Osteoblast (primary cell): ENCODE results near the gene SHANK3. TPM values are rescaled to one million over a fixed set of nuclear protein-coding genes. Genes with fewer than 3 reads are reported as not detected.

Experiments used
- DNase-seq: peaks from one replicate; pipeline ENCODE4 v3.0.0; 2011; ENCODE audit warnings: low spot score, mixed read lengths; ENCODE audit not compliant: insufficient read length; ENCODE audit errors: missing footprints
- H2AFZ ChIP-seq: 2 replicates; pipeline ENCODE4 v1.6.0; 2011; ENCODE audit warnings: mild to moderate bottlenecking, low read length
- H3K27ac ChIP-seq: 2 replicates; pipeline ENCODE4 v1.5.1; 2011; ENCODE audit warnings: mild to moderate bottlenecking, low read depth, low read length, moderate library complexity
- H3K27me3 ChIP-seq: 2 replicates; pipeline ENCODE4 v1.6.0; 2012; ENCODE audit warnings: mild to moderate bottlenecking, control low read depth, inconsistent platforms, low read length, moderate library complexity; ENCODE audit not compliant: insufficient read depth
- H3K36me3 ChIP-seq: 2 replicates; pipeline ENCODE4 v1.5.1; 2011; ENCODE audit warnings: mild to moderate bottlenecking, low read length, control low read depth, moderate library complexity; ENCODE audit not compliant: insufficient read depth
- H3K4me1 ChIP-seq: 2 replicates; pipeline ENCODE4 v1.5.1; 2011; ENCODE audit warnings: mild to moderate bottlenecking, low read length, control low read depth, moderate library complexity; ENCODE audit not compliant: insufficient read depth
- H3K4me2 ChIP-seq: 2 replicates; pipeline ENCODE4 v1.6.0; 2011; ENCODE audit warnings: mild to moderate bottlenecking, low read length; ENCODE audit not compliant: insufficient read depth
- H3K4me3 ChIP-seq: fragments of 200-600 bp; sonication (generic); 3 replicates; pipeline ENCODE4 v1.5.1; 2012; ENCODE audit warnings: mild to moderate bottlenecking, low read length, inconsistent platforms; ENCODE audit not compliant: insufficient read depth
- H3K79me2 ChIP-seq: 2 replicates; pipeline ENCODE4 v1.6.0; 2012; ENCODE audit warnings: mild to moderate bottlenecking, low read length, control low read depth, inconsistent platforms; ENCODE audit not compliant: insufficient read depth
- H3K9me3 ChIP-seq: 2 replicates; pipeline ENCODE4 v1.5.1; 2011; ENCODE audit warnings: low read depth, low read length, control low read depth
- H4K20me1 ChIP-seq: 2 replicates; pipeline ENCODE4 v1.6.0; 2012; ENCODE audit warnings: mild to moderate bottlenecking, low read length, control low read depth; ENCODE audit not compliant: insufficient read depth
- total RNA-seq: library from RNA; depleted of rRNA; stranded (reverse); fragments of >200 nt; gene quantifications from 2 replicates; pipeline ENCODE4 v1.2.3, GENCODE V29; 2012
- TF ChIP-seq, protein P1 (sequence below): IDR thresholded peaks from 2 replicates; pipeline ENCODE4 v1.5.1; 2011; ENCODE audit warnings: mild to moderate bottlenecking, low read depth, low read length, moderate library complexity; ENCODE audit errors: extremely low read depth

SHANK3 gene
- total RNA-seq, 1 donor: 0.36 TPM

DNA sequence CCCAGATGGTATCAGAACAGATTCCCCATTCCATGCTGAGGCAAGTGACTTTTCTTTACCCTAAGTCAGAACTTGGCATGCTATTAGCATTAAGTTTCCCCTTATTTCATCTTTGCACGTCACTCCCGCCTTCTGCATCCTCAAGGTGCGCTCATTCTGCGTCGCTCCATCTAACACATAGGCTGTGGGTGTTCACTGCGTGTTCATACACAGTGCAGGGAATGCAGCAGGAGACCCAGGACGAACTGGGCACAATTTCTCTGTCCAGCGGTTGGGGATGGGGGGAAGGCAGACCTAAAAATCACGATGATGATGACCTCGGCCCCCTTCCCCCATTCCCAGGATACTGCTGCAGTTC is 45.7 kb downstream of the SHANK3 start:
- H2AFZ ChIP-seq: no peak overlapping the region
- H3K9me3 ChIP-seq: no peaks in the 10 kb centered on the region
- no peak overlapping the region for H3K4me3 ChIP-seq
- no peaks in the 10 kb centered on the region for H4K20me1 ChIP-seq
- H3K4me2 ChIP-seq: no peak overlapping the region
- H3K79me2 ChIP-seq: no peaks in the 10 kb centered on the region
- H3K4me1 ChIP-seq: no peaks in the 10 kb centered on the region
- no peak for DNase-seq
- H3K27ac ChIP-seq: no peak overlapping the region
- TF ChIP-seq, protein P1, sequence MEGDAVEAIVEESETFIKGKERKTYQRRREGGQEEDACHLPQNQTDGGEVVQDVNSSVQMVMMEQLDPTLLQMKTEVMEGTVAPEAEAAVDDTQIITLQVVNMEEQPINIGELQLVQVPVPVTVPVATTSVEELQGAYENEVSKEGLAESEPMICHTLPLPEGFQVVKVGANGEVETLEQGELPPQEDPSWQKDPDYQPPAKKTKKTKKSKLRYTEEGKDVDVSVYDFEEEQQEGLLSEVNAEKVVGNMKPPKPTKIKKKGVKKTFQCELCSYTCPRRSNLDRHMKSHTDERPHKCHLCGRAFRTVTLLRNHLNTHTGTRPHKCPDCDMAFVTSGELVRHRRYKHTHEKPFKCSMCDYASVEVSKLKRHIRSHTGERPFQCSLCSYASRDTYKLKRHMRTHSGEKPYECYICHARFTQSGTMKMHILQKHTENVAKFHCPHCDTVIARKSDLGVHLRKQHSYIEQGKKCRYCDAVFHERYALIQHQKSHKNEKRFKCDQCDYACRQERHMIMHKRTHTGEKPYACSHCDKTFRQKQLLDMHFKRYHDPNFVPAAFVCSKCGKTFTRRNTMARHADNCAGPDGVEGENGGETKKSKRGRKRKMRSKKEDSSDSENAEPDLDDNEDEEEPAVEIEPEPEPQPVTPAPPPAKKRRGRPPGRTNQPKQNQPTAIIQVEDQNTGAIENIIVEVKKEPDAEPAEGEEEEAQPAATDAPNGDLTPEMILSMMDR: no peak
- H3K36me3 ChIP-seq: no peaks in the 10 kb centered on the region
- peaks cover 18% of the 10 kb centered on the region for H3K27me3 ChIP-seq

DNA sequence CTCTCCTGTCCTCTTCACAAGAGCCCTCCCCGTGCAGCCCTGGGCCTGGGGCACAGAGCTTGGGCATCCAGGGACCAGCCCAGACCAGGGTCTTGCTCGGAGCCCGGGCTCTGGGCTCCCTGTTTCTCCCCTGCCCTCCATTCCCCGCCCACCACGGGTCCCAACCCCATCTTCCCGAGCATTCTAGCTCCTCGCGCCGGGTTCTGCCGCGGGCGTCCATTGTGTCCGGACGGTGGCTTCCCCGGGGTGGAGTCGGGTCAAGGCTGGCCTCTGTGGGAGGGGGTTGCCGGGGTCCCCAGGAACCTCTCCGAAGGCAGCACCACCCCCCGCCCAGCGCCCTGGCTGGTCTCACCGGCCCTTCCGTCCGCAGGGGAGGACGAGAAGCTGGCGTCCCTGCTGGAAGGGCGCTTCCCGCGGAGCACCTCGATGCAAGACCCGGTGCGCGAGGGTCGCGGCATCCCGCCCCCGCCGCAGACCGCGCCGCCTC is 47.2 kb downstream of the SHANK3 start:
- no peak overlapping the region for H3K4me2 ChIP-seq
- H3K36me3 ChIP-seq: no peaks in the 10 kb centered on the region
- H3K4me3 ChIP-seq: no peak overlapping the region
- no peaks in the 10 kb centered on the region for H4K20me1 ChIP-seq
- no peaks in the 10 kb centered on the region for H3K9me3 ChIP-seq
- H3K79me2 ChIP-seq: no peaks in the 10 kb centered on the region
- no peak overlapping the region for H3K27ac ChIP-seq
- no peaks in the 10 kb centered on the region for H3K4me1 ChIP-seq
- peaks cover 18% of the 10 kb centered on the region for H3K27me3 ChIP-seq
- no peak overlapping the region for H2AFZ ChIP-seq
- TF ChIP-seq, protein P1: no peak
- no peak for DNase-seq

DNA sequence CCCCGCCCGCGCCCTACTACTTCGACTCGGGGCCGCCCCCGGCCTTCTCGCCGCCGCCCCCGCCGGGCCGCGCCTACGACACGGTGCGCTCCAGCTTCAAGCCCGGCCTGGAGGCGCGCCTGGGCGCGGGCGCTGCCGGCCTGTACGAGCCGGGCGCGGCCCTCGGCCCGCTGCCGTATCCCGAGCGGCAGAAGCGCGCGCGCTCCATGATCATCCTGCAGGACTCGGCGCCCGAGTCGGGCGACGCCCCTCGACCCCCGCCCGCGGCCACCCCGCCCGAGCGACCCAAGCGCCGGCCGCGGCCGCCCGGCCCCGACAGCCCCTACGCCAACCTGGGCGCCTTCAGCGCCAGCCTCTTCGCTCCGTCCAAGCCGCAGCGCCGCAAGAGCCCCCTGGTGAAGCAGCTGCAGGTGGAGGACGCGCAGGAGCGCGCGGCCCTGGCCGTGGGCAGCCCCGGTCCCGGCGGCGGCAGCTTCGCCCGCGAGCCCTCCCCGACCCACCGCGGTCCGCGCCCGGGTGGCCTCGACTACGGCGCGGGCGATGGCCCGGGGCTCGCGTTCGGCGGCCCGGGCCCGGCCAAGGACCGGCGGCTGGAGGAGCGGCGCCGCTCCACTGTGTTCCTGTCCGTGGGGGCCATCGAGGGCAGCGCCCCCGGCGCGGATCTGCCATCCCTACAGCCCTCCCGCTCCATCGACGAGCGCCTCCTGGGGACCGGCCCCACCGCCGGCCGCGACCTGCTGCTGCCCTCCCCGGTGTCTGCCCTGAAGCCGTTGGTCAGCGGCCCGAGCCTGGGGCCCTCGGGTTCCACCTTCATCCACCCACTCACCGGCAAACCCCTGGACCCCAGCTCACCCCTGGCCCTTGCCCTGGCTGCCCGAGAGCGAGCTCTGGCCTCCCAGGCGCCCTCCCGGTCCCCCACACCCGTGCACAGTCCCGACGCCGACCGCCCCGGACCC is 48.0 kb downstream of the SHANK3 start:
- Histone ChIP-seq H3K4me1 (no peaks in the 10 kb centered on the region), H3K27me3 (peaks cover 18% of the 10 kb centered on the region), H3K36me3 (no peaks in the 10 kb centered on the region), H3K79me2 (no peaks in the 10 kb centered on the region), H3K27ac (no peak overlapping the region), H3K9me3 (no peaks in the 10 kb centered on the region), H3K4me2 (no peak overlapping the region), H4K20me1 (no peaks in the 10 kb centered on the region), H3K4me3 (no peak overlapping the region), H2AFZ (no peak overlapping the region)
- TF ChIP-seq, protein P1: no peak
- no peak for DNase-seq

DNA sequence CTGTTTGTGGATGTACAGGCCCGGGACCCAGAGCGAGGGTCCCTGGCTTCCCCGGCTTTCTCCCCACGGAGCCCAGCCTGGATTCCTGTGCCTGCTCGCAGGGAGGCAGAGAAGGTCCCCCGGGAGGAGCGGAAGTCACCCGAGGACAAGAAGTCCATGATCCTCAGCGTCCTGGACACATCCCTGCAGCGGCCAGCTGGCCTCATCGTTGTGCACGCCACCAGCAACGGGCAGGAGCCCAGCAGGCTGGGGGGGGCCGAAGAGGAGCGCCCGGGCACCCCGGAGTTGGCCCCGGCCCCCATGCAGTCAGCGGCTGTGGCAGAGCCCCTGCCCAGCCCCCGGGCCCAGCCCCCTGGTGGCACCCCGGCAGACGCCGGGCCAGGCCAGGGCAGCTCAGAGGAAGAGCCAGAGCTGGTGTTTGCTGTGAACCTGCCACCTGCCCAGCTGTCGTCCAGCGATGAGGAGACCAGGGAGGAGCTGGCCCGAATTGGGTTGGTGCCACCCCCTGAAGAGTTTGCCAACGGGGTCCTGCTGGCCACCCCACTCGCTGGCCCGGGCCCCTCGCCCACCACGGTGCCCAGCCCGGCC is 48.7 kb downstream of the SHANK3 start:
- Histone ChIP-seq H4K20me1 (no peaks in the 10 kb centered on the region), H3K79me2 (no peaks in the 10 kb centered on the region), H3K4me3 (no peak overlapping the region), H3K27me3 (peaks cover 18% of the 10 kb centered on the region), H3K9me3 (no peaks in the 10 kb centered on the region), H3K27ac (no peak overlapping the region), H3K36me3 (no peaks in the 10 kb centered on the region), H3K4me2 (no peak overlapping the region), H3K4me1 (no peaks in the 10 kb centered on the region), H2AFZ (no peak overlapping the region)
- TF ChIP-seq, protein P1: no peak
- no peak for DNase-seq
